Hematopoietic multipotent progenitor cell treated with erythropoietin and hydrocortisone succinate and interleukin-3 and kit ligand, for 6 days (in vitro differentiated cells): ENCODE measurements around the gene GPRIN1.
"Not testable (repeated sequence)": the region's sequence is repeated elsewhere in the genome, so short reads cannot be mapped to it uniquely, and the experiment has no call there.

ENCODE experiments used
- DNase-seq: peaks from one replicate; pipeline ENCODE4 v3.0.0-alpha.2; 2015

The GPRIN1 gene

DNA sequence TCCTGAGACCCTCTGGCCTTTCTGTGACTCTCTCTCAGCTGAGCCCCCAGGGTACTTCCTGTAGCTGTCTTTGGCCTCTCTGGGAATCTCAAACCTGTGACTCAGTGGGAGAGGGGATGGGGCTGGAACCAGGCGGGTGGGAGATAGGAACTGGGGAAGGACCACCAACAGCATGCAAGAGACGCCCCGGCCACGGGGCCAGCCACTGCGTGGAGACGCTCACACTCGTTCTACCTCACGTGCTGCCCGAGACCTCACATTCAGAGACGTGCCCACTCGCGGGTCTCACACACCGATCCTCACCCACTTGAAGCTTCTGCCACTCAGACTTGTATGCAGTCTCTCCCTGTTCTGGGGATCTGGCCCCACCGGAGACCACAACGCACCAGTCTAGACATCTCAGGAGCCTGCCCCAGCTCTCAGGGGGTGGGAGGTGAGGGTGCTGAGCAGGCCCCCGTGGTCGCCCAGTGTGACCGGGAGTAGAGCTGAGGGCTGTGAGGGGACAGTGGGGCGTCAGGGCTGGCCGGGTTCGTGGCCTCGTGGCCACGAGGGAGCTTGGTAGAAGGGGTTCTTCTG, 13.8 kb downstream of the GPRIN1 start:
- DNase-seq, result no peak

GRCh38 chr5:176595386-176595943, 14.5 kb downstream of the GPRIN1 start:
- DNase-seq, result no peak

GRCh38 chr5:176594554-176594953, 15.4 kb downstream of the GPRIN1 start:
- DNase-seq, result no peak

- no peak for DNase-seq
Observed at GRCh38 chr5:176593273-176593869, 16.6 kb downstream of the GPRIN1 start.

- DNase-seq, result no peak
Observed at GRCh38 chr5:176592573-176592972, 17.4 kb downstream of the GPRIN1 start.

- DNase-seq, result not testable (repeated sequence)
Observed at GRCh38 chr5:176591667-176592066, 18.3 kb downstream of the GPRIN1 start.

- DNase-seq, result no peak
Observed at GRCh38 chr5:176590035-176590717, 19.8 kb downstream of the GPRIN1 start.

GRCh38 chr5:176589039-176589769, 20.8 kb downstream of the GPRIN1 start:
- no peak for DNase-seq

- no peak for DNase-seq
Observed at GRCh38 chr5:176588297-176588696, 21.7 kb downstream of the GPRIN1 start.

GRCh38 chr5:176587398-176587797, 22.6 kb downstream of the GPRIN1 start:
- DNase-seq, result no peak

DNA sequence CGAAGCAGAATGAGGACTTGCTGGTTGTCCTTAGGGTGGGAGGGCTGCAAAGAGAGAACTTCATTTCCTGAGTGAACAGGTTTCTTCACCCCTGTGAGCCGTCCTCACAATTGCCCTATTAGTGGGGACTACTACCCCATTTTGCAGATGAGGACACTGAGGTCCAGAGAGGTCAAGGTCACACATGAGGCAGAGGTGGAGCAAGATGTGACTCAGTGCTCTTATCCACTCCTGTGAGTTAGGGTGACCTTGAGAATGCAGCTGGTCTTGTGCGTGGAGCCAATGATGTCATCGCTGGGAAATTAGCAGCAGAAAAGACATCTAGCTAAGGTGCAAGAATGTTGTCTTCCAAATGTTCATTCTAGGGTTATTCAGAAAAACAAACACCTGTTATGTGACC, 26.9 kb downstream of the GPRIN1 start:
- DNase-seq, result no peak

DNA sequence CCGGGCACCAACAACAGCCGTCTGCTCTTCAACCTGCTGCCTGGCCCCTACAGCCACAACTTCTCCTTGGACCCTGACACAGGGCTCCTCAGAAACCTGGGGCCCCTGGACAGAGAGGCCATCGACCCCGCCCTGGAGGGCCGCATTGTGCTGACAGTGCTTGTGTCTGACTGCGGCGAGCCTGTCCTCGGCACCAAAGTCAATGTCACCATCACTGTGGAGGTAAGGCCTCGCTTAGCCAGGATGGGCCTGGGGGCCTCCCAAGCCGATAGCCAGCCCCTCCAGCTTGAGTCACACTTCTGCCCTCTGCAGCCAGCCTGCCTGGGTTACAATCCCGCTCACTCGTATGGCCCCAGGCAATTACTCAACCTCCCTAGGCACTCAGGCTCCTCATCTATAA, 28.6 kb downstream of the GPRIN1 start:
- DNase-seq, result no peak

GRCh38 chr5:176579323-176579722, 30.6 kb downstream of the GPRIN1 start:
- no peak for DNase-seq

- peak; percentile 59 for DNase-seq
Observed at GRCh38 chr5:176578391-176578808, 31.6 kb downstream of the GPRIN1 start.

DNA sequence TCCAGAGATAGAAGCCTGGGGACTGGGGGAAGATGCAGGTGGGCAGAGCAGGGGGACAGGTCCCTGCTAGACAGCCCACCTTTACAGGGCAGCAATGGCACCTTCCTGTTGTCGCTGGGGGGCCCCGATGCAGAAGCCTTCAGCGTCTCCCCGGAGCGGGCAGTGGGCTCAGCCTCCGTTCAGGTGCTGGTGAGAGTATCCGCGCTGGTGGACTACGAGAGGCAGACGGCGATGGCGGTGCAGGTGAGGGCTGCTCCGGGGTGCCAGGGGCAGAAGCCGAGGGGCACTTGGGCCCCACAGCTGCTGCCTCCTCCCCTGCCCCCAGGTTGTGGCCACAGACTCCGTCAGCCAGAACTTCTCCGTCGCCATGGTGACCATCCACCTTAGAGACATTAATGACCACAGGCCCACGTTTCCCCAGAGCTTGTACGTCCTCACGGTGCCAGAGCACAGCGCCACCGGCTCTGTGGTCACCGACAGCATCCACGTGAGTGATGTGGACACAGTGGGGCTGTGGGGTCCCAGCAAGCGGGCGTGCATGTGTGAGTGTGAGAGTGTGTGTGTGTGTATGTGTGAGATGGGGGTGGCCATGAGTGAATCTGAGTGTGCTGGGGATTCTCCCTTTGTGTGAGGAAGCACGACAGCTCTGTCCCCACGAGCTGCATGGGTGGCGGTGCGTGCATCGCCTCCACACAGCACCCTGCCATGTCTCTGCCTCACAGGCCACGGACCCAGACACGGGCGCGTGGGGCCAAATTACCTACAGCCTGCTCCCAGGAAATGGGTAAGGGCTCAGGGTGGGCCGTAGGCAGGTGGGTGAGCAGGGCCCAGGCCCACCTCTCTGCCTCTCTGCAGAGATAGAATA, 32.4 kb downstream of the GPRIN1 start:
- DNase-seq, result no peak

GRCh38 chr5:176575488-176576422, 34.2 kb downstream of the GPRIN1 start:
- no peak for DNase-seq

DNA sequence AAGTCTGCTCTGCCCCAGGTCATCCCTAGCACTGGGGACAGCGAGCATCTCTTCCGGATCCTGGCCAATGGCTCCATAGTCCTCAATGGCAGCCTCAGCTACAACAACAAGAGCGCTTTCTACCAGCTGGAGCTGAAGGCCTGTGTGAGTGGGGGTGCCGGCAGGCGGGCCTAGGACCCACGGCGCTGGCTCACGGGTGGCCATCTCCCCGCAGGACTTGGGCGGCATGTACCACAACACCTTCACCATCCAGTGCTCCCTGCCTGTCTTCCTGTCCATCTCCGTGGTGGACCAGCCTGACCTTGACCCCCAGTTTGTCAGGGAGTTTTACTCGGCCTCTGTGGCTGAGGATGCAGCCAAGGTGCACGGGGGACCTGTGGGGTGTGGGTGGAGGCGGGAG, 34.9 kb downstream of the GPRIN1 start:
- no peak for DNase-seq

- no peak for DNase-seq
Observed at GRCh38 chr5:176574297-176574591, 35.7 kb downstream of the GPRIN1 start.

- peak; percentile 79 for DNase-seq
Observed at GRCh38 chr5:176573564-176574296, 36.2 kb downstream of the GPRIN1 start.

DNA sequence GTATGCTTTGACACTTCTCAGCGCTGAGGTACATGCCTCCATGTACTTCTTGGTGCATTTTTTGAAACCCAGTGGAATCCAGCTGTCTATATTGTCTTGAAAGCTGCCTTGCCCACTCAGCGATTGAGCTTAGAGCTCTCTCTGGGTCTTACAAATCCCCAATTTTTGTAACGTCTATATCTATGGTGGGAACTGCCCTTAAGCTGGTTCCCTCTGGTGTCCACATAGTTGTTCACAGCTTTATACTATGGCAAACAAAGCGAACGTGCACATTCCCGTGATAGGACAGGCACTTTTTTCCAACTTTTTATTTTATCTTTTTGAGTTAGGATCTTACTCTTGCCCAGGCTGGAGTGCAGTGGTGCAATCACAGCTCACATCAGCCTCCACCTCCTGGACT, 39.9 kb downstream of the GPRIN1 start:
- DNase-seq, result no peak

GRCh38 chr5:176568657-176569056, 41.3 kb downstream of the GPRIN1 start:
- no peak for DNase-seq
